Endometrial microvascular endothelial cells (primary cell): ENCODE data around the gene CSNK2A2. TPM values are rescaled to one million over a fixed set of nuclear protein-coding genes. Genes with fewer than 3 reads are reported as not detected.

Experiments
- in situ Hi-C: cut with HindIII; loops from 2 replicates; pipeline ENCODE4 v1.10.0; 2017; ENCODE audit warnings: low sequenced_read_pairs, low pct_unique_long_range_greater_than_20kb; ENCODE audit errors: inconsistent ontology term
- total RNA-seq: library from RNA; depleted of rRNA; stranded (reverse); fragments of >200 nt; gene quantifications from one replicate; pipeline ENCODE4 v1.2.3, GENCODE V29; 2015; ENCODE audit errors: inconsistent ontology term

Gene CSNK2A2
- 39.8 TPM for total RNA-seq

GRCh38 chr16:58198022-58198683 lies at the start of gene CSNK2A2:
TSS of gene CSNK2A2 (minus strand) at chr16:58198106. CDS start at chr16:58197736, 370 bp downstream.
- in situ Hi-C loops, result no loop called here

DNA sequence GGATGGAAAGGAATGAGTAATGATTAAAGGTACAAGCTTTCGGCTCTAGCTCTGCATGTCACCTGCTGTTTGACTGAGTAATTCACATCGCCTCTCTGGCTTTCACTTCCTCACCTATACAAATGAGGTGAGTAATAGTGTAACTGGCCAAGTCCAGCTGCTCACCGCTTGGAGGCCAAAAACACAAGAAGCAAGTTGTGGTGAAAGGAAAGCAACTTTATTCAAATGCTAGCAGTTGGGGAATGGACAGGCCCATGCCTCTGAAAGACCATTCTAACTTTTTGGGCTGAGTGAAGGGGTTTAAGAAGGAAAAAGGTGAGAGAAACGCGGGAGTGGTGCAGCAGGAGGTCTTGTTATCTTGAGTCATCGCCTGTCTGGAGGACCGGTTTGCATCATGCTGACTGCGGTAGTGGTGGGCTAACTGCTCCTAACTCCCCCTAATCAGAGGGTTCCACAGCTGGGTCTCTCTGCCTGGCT lies 45.7 kb upstream of the CSNK2A2 start:
- in situ Hi-C loops, result no loop called here

- in situ Hi-C loops, result no loop called here
Measured at GRCh38 chr16:58236831-58237230, 38.9 kb upstream of the CSNK2A2 start.

DNA sequence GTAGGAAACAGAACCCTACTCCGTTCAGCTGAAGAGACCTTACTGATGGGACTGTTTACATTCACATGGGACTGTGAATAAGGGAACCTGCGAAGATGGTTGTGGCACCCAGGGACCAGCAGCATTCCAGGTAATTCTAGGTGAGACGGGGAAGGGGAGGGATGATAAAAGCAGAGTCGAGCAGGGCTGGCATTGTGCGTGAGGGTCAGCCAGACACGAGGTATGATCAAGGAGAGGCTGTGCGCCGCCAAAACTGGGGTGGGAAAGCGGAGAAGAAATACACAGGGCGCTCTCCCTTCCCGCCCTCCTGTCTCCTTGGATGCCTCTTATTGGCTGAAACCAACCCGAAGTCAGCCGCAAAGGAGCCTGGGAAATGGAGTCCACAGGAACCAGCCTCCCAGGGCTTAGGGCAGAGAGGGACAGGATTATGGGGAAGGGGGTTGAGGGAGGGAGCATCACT lies 38.4 kb upstream of the CSNK2A2 start:
- in situ Hi-C loops, result no loop called here

DNA sequence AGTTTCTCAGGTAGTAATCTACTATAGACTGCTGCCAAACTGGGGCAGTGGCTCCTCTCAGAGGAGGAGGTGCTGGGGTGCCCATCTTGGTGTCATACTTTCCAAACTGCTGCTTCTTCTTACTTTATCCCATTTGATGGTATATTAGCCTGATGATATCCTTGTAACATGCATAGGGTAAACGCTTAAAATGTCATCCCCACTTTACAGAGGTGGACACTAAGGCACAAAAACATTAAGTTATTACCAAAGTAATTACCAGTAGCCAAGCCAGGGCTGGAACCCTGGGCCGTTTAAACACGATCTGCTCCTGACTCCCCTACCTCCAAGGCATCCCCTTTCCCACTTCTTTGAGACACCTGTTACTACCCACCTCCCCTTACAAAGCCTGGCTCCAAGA lies 37.8 kb upstream of the CSNK2A2 start:
- in situ Hi-C loops, result no loop called here

DNA sequence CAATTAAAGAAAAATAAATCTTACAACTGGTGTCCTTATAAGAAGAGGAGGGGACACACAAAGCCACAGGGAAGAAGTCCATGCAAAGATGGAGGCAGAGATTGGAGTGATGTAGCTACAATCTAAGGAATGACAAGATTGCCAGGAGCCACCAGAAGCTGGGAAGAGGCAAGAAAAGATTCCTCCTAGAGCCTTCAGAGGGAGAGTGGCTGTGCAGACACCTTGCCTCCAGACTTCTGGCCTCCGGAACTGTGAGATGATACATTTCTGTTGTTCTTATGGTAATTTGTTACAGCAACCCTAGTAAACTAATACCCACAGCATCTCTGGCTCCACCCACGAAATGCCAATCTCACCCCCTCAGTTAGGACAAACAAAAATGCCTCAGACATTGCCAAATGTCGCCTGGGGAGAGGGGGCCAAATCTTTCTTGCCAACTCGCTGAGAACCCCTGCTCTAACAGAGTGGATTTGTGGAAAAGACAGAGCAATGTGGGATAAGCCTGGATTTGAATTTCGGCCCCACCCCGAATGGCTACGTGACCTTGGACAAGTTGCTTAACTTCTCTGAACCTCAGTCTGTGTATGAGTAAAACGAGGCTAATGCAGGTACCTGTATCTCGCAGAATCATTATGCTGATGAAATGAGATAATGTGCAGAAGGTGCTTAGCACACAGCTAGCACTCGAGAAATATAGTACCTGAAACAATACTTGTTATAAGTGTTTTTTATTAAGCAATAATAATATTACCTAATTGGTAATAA lies 37.1 kb upstream of the CSNK2A2 start:
- in situ Hi-C loops, result no loop called here

- in situ Hi-C loops, result no loop called here
Measured at GRCh38 chr16:58230259-58230658, 32.4 kb upstream of the CSNK2A2 start.

GRCh38 chr16:58226790-58227189 lies 28.9 kb upstream of the CSNK2A2 start:
- in situ Hi-C loops, result no loop called here

- in situ Hi-C loops, result no loop called here
Measured at GRCh38 chr16:58225965-58226602, 28.2 kb upstream of the CSNK2A2 start.

GRCh38 chr16:58222532-58223316 lies 24.8 kb upstream of the CSNK2A2 start:
- in situ Hi-C loops, result no loop called here

- in situ Hi-C loops, result no loop called here
Measured at GRCh38 chr16:58219432-58219831, 21.5 kb upstream of the CSNK2A2 start.

GRCh38 chr16:58218786-58219185 lies 20.9 kb upstream of the CSNK2A2 start:
- in situ Hi-C loops, result no loop called here

DNA sequence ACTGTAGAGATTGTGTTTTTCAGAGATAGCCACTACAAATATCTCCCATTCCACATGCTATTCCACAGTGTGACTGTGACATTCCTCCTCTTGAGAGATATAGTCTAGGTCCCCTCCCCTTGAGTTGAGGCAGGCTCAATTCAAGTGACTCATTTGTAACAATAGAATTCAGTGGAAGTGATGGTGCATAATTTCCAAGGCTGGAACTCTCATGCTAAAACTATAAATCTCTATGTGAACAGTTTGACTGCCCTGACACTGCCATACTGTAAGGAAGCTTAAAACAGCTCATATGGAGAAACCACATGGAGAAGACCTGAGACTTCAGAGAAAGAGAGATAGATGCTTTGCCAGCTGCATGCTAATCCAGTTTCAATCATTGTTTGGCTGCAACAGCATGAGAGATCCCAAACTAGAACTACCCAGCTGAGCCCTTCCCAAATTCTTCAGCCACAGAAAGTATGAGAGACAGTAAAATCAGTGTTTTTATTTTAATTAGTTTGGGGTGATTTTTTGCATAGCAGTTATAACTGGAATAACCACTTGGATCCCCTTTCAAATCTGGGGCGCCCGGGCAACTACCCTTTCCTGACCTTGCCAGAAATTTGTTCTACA lies 19.5 kb upstream of the CSNK2A2 start:
- in situ Hi-C loops, result no loop called here

- in situ Hi-C loops, result no loop called here
Measured at GRCh38 chr16:58212824-58213655, 15.1 kb upstream of the CSNK2A2 start.

DNA sequence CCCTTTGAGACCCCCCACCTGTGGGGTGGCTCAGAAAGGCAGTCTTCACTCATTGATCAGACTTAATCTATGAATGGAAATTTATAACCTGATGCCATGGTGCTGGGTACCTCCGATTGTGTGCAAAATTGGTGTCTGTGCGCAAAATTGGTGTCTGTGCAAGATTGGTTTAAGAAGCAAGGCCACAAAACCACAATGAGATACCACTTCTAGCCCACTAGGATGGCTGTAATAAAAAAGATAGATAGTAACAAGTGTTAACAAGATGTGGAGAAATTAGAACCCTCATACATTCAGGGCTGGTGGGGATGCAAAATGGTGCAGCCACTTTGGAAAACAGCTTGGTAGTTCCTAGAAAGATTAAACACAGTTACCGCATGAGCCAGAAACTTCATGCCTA lies 13.9 kb upstream of the CSNK2A2 start:
- in situ Hi-C loops, result no loop called here

- in situ Hi-C loops, result no loop called here
Measured at GRCh38 chr16:58211245-58211644, 13.3 kb upstream of the CSNK2A2 start.

- in situ Hi-C loops, result no loop called here
Measured at GRCh38 chr16:58205276-58206036, 7.5 kb upstream of the CSNK2A2 start.
